Stimulated activated CD4-positive, alpha-beta T cell treated with anti-CD3 and anti-CD28 coated beads, Interleukin-15, amount 100 ng/mL, for 48 hours (primary cell): ENCODE data around the gene SLC6A11.

Source experiments
- DNase-seq, 2 donors: peaks; one replicate each; pipeline ENCODE4 v3.0.0-alpha.2; 2020; ENCODE audit warnings: low read depth in 2 of 2

The SLC6A11 gene

GRCh38 chr3:10841100-10841499 lies 25.1 kb downstream of the SLC6A11 start:
- no peak for DNase-seq

- DNase-seq: no peak
These were observed 27.4 kb downstream of the SLC6A11 start for GRCh38 chr3:10843378-10843777.

- DNase-seq: no peak
These were observed 29.2 kb downstream of the SLC6A11 start for GRCh38 chr3:10845001-10845761.

- no peak for DNase-seq
These were observed 30.0 kb downstream of the SLC6A11 start for GRCh38 chr3:10845839-10846656.

- no peak for DNase-seq
These were observed 30.6 kb downstream of the SLC6A11 start for GRCh38 chr3:10846657-10846975.

- peak; percentile 35 to 36 for DNase-seq
These were observed 32.2 kb downstream of the SLC6A11 start for GRCh38 chr3:10848261-10848660.

GRCh38 chr3:10852066-10852808 lies 36.2 kb downstream of the SLC6A11 start:
- no peak for DNase-seq

- no peak for DNase-seq
These were observed 39.2 kb downstream of the SLC6A11 start for GRCh38 chr3:10855083-10855870.

GRCh38 chr3:10855871-10856662 lies 40.0 kb downstream of the SLC6A11 start:
- no peak for DNase-seq

- DNase-seq: no peak
These were observed 41.2 kb downstream of the SLC6A11 start for GRCh38 chr3:10857235-10857634.

- no peak for DNase-seq
These were observed 42.1 kb downstream of the SLC6A11 start for GRCh38 chr3:10858091-10858490.

- peak in 1 of 2 donors; percentile 5 for DNase-seq
These were observed 51.4 kb downstream of the SLC6A11 start for GRCh38 chr3:10867384-10867783.

- DNase-seq: no peak
These were observed 53.4 kb downstream of the SLC6A11 start for GRCh38 chr3:10869460-10869859.

GRCh38 chr3:10870296-10870695 lies 54.3 kb downstream of the SLC6A11 start:
- no peak for DNase-seq

GRCh38 chr3:10873415-10873814 lies 57.4 kb downstream of the SLC6A11 start:
- no peak for DNase-seq

GRCh38 chr3:10875914-10876313 lies 59.9 kb downstream of the SLC6A11 start:
- DNase-seq: no peak

- no peak for DNase-seq
These were observed 60.6 kb downstream of the SLC6A11 start for GRCh38 chr3:10876661-10877060.

- DNase-seq: no peak
These were observed 66.8 kb downstream of the SLC6A11 start for GRCh38 chr3:10882851-10883250.

GRCh38 chr3:10883478-10884234 lies 67.6 kb downstream of the SLC6A11 start:
- DNase-seq: no peak

- DNase-seq: no peak
These were observed 71.0 kb downstream of the SLC6A11 start for GRCh38 chr3:10887015-10887414.
